GM20000 (cell line): Measurements from ENCODE around the gene SPATS2.

ENCODE experiments used
- DNase-seq: peaks from one replicate; pipeline ENCODE4 v3.0.0; 2012; ENCODE audit warnings: low spot score
- TF ChIP-seq, protein P1 (sequence below): IDR thresholded peaks from 2 replicates; pipeline ENCODE4 v1.5.1; 2012; ENCODE audit warnings: mild to moderate bottlenecking, control low read depth; ENCODE audit errors: extremely low read depth, missing control alignments

The SPATS2 gene

DNA sequence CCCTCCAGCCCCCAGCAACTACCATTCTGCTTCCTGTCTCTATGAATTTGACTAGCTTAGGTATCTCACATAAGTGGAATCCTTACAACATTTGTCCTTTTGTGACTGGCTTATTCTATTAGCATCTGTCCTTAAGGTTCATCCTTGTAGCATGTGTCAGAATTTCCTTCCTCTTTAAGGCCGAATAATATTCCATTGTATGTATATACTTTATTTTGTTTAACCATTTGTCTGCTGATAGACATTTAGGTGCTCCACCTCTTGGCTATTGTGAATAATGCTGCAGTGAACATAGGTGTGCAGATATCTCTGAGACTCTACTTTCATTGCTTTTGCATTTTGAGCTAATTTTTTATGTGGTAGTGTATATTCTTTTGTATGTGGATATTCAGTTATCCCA, 75.7 kb downstream of the SPATS2 start:
- no peak for DNase-seq
- TF ChIP-seq, protein P1, sequence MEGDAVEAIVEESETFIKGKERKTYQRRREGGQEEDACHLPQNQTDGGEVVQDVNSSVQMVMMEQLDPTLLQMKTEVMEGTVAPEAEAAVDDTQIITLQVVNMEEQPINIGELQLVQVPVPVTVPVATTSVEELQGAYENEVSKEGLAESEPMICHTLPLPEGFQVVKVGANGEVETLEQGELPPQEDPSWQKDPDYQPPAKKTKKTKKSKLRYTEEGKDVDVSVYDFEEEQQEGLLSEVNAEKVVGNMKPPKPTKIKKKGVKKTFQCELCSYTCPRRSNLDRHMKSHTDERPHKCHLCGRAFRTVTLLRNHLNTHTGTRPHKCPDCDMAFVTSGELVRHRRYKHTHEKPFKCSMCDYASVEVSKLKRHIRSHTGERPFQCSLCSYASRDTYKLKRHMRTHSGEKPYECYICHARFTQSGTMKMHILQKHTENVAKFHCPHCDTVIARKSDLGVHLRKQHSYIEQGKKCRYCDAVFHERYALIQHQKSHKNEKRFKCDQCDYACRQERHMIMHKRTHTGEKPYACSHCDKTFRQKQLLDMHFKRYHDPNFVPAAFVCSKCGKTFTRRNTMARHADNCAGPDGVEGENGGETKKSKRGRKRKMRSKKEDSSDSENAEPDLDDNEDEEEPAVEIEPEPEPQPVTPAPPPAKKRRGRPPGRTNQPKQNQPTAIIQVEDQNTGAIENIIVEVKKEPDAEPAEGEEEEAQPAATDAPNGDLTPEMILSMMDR: no peak

DNA sequence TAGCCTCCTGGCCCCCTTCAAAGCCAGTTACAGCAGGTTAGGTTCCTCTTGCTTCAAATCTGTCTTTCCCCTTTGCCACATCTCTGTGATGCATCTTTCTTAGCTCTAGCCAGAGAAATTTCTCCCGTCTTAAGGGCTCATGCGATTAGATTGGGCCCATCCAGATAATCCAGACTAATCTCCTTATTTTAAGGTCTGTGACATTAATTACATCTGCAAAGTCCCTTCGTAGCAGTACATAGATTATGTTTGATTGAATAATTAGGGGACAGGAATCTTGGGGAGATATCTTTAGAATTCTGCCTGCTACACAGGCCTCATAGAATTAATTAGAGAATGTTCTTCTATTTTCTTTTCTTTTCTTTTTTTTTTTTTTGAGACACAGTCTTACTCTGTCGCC, 79.3 kb downstream of the SPATS2 start:
- TF ChIP-seq, protein P1: no peak
- DNase-seq: no peak

DNA sequence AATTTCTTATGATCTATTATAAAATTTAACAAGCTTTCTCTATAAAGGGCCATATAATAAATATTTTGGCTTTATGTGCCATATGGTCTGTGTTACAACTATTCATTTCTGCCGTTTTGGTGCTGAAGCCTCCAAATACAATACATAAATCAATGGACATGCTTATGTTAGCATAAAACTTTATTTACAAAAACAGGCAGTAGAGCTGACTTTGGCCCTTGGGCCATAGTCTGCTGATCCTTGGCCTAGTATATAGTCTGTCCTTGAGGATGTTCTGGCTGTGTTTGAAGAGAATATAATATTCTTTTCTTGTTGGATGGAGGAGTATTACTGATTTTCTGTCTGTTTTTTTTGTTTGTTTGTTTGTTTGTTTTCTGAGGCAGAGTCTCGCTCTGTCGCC, 81.6 kb downstream of the SPATS2 start:
- TF ChIP-seq, protein P1: no peak
- no peak for DNase-seq

DNA sequence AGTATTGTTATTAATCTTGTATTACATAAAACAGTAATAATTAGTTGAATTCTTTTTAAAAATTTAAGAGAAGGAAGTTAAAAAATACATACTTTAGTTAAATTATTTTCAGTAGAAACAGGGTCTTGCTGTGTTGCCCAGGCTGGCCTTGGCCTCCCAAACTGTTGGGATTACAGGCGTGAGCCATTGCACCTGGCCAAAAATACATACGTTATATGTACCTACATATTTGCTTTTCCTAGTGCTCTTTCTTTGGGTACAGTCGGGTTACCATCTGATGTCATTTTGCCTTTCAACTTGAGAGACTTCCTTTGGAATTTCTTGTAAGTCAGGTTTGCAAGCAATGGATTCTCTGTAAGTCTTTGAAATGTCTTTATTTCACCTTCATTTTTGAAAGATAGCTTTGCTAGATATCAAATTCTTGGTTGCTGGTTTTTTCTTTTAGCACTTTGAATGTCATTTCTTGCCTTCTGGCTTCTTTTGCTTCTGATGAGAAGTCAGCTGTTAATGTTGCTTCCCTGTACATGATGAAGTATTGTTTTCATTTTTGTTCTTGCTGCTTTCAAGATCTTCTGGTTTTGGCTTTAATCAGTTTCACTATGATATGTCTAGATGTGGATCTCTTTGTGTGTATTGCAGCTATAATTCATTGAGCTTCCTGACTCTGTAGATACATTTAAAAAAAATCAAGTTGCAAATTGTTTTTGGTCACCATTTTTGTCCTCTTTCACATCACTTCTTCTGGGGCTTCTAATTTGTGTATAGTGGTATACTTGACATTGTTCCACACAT, 84.4 kb downstream of the SPATS2 start:
- TF ChIP-seq, protein P1: no peak

DNA sequence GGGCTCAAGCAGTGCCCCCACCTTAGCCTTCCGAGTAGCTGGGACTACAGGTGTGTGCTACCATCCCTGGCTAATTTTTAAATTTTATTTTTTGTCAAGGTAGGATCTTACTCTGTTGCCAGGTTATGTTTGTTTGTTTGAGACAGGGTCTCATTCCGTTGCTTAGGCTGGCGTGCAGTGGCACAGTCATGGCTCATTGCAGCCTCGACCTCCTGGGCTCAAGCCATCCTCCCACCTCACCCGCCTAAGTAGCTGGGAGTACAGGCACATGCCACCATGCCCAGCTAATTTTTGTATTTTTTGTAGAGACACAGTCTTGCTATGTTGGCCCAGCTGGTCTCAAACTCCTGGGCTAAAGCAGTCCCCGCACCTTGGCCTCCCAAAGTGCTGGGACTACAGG, 88.2 kb downstream of the SPATS2 start:
- DNase-seq: no peak
- TF ChIP-seq, protein P1: no peak

More for the DNA sequence above, 84.4 kb downstream of the SPATS2 start:
- DNase-seq: peak; percentile 72

DNA sequence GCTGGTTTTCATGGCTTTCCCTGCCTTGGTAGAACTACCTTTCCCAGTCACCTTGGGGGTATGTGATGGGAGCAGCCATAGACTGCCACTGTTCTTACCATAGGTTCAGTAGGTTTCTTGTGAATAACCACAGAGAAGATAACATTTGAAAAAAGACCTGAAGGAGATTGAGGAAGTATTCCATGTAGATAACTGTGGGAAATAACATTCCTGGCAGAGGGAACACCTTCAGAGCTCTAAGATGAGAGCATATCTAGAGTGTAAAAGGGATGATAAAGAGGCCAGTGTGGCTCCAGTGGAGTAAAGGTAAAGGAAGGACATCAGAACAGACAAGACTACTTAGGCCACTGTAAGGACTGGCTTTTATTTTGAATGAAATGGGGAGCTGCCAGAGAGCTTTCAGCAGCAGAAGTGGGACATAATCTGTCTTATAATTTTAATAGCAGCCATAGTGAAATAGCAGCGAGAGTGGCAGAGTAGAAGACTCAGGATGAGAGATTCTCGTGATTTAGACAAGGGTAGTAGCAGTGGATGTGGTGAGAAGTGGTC, 88.9 kb downstream of the SPATS2 start:
- DNase-seq: no peak
- TF ChIP-seq, protein P1: no peak

DNA sequence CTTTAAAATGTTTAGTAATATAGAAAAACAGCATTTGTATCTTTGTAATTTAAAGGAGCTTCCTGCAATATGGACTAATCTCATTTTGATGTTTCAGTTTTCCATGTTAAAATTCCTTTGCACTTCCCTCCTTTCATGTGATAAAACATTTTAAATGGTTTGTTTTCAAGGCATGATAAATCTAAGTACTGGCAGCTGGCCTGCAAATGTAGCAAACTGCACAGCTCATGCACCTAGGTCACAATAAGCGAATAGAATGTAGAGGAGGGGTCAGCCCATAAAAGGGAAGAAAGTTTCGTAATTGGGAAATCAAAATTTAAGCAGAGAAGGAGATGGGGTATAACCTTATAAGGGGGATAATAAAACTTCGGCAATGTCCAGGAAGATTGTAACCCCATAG, 91.6 kb downstream of the SPATS2 start:
- no peak for DNase-seq
- TF ChIP-seq, protein P1: no peak
